Left renal cortex interstitium (tissue), 4 donors: Measurements from ENCODE around the gene CACNA2D3. TPM values are rescaled to one million over a fixed set of nuclear protein-coding genes. Genes with fewer than 3 reads are reported as not detected.

Experiments used
- DNase-seq, 4 donors: peaks; one replicate each; pipeline ENCODE4 v3.0.0-alpha.2; 2013; ENCODE audit warnings: low read depth in 4 of 4, low spot score in 2 of 4, missing footprints in 1 of 4
- polyA plus RNA-seq, 4 donors: library from polyadenylated mRNA; unstranded; fragments of 120-200 nt; gene quantifications; one replicate each; pipeline ENCODE4 v1.2.1, GENCODE V29; 2013; ENCODE audit not compliant: insufficient read length in 4 of 4

Gene CACNA2D3
- polyA plus RNA-seq, 4 donors = 1.2 to 2.1 (median 1.5) TPM

GRCh38 chr3:54212723-54213122, 90.4 kb downstream of the CACNA2D3 start:
- DNase-seq = no peak

DNA sequence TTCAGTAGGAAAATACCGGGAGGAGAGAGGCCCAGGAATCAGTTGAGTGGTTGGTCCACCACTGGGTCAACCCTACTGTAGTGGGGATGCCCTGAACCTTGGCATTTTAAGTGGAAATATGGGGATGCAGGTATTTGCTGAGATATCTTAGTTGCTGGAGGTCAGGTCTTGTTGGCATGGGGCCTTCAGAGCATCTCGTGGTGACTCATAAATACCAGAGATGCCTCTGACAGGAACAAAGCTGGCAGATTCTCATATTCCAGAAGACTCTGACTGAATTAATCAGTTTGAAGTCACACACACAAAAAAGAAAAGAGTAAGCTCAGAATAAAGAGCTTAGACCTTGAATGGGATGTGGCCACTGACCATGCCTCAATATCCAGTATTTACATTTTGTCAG, 91.6 kb downstream of the CACNA2D3 start:
- DNase-seq = no peak

- no peak for DNase-seq
These were observed 92.5 kb downstream of the CACNA2D3 start for GRCh38 chr3:54214845-54215244.

GRCh38 chr3:54215521-54215920, 93.2 kb downstream of the CACNA2D3 start:
- DNase-seq = no peak

GRCh38 chr3:54217828-54218227, 95.5 kb downstream of the CACNA2D3 start:
- DNase-seq = no peak

DNA sequence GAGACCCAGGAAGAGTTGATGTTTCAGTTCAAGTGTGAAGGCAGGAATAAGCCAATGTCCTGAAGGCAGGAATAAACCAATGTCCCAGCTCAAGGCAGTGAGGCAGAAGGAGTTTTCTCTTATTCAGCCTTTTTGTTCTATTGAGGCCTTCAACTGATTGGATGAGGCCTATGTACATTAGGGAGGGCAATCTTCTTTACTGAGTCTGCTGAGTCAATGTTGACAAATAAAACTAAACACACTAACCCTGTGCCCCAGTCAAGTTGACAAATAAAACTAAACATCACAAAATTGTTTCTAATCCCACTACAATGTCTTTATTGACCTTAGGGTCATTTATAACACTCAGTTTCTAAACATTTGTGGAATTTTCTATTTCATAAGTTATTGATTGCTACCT, 100.0 kb downstream of the CACNA2D3 start:
- DNase-seq = no peak

DNA sequence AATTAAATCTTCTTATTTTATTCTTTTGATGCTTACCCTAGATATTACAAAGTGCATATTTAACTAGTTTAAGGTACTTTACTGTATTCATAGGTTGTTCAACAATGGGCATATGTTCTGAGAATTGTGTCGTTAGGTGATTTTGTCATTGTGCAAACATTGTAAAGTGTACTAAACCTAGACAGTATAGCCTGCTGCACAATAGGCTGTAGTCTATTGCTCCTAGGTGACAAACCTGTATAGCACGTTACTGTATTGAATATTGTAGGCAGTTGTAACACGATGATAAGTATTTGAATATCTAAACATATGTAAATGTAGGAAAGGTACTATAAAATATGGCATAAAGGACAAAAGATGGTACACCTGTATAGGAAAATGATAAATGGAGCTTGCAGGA, 100.7 kb downstream of the CACNA2D3 start:
- DNase-seq = no peak

DNA sequence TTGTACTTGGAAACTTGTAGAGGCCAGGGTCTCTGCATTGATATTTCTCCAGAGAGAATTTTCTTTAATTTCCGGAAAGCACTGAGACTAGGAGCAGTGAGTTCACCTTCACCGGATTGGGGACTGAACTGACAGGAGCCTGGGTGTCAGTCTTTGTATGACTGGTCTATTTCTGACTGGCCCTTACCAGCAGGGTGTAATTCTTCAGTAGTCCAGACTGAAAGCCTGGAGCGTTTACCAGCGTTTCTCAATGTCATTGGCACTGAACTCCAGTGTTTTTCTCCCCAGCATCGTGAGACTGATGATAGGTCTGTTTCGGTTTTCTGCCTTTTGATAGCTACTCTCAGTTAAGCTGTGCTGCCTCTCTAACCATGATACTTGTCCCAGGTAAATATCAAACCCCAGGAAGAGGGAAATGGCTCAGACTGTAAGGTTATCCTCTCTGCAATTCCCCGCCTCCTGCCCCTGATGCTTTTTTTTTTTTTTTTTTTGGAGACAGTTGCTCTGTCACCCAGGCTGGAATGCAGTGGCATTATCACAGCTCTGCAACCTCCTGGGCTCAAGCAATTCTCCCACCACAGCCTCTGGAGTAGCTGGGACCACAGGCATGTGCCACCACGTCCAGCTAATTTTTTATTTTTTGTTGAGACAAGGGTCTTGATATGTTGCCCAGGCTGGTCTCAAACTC, 103.6 kb downstream of the CACNA2D3 start:
- no peak for DNase-seq

GRCh38 chr3:54228806-54229205, 106.5 kb downstream of the CACNA2D3 start:
- no peak for DNase-seq

DNA sequence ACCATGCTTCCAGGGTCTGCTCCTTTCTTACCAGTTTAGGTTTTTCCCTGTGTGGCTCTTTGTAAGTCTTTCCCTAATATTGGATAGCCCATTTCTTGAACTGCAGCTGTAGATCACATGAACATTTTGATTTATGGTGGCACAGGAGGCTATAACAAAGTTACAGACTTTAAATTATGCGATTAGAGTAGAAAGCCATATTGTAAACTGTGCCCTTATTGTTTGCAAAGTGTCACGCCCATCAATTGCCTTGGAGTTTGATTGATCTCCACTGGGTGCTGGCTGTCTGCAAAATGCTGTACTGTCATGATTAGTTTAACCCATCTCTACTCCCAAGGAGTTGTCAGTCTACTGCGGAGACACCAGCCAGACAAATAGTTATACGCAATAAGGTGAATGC, 110.3 kb downstream of the CACNA2D3 start:
- no peak for DNase-seq

- no peak for DNase-seq
These were observed 113.6 kb downstream of the CACNA2D3 start for GRCh38 chr3:54235998-54236397.

- no peak for DNase-seq
These were observed 114.8 kb downstream of the CACNA2D3 start for GRCh38 chr3:54237109-54237508.

DNA sequence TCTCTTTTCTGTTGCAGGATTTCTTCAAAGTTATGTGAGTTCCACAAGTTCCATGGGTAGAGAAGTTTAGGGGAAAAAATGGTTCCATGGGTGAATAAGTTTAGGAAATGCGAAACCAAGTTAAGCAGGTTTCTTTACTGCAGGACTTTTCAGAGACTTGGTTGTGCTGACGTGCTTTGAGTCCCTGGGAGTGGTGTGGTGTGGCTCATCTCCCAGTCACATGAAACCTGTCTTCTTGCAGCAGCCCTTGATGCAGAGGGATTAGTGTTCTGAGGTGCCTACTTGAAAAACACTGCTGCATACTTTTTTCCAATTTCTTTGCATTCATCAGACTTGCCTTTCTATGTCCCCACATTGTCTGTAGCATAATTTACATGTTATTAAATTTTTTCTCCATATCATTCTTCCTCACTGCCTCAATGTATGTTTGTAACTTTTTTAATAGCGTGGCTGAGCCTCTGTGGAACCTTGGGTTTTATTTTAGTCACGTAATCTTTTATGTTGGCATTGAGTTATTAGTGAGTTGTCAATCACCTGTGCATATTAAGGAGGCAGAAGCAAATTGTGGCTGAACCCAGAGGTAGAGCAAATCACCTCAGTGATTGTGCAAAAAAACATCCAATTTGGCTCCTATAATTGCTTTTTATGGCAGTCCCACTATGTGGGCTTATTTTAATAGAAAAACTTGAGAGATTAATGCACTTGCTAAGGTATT, 115.6 kb downstream of the CACNA2D3 start:
- DNase-seq = no peak

DNA sequence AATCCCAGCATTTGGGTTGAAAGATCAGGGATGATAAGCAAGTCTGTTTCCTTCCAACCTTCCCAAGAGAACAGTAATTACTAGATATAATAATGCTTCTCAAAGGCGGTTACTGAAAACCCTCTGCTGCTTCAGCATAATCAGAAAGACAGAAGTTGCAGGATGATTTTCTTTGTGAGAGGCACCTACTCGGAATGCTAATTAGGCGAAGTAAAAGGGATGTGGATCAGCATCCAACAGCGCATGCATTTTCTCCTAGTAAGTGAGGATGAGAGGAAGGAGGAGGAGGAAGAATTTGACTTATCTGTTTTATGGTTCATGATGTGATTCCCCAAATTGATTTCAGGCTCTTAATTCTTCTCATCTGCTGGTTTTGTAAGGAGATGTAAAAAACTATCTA, 118.0 kb downstream of the CACNA2D3 start:
- DNase-seq = no peak

GRCh38 chr3:54243056-54243931, 120.9 kb downstream of the CACNA2D3 start:
- DNase-seq = no peak

DNA sequence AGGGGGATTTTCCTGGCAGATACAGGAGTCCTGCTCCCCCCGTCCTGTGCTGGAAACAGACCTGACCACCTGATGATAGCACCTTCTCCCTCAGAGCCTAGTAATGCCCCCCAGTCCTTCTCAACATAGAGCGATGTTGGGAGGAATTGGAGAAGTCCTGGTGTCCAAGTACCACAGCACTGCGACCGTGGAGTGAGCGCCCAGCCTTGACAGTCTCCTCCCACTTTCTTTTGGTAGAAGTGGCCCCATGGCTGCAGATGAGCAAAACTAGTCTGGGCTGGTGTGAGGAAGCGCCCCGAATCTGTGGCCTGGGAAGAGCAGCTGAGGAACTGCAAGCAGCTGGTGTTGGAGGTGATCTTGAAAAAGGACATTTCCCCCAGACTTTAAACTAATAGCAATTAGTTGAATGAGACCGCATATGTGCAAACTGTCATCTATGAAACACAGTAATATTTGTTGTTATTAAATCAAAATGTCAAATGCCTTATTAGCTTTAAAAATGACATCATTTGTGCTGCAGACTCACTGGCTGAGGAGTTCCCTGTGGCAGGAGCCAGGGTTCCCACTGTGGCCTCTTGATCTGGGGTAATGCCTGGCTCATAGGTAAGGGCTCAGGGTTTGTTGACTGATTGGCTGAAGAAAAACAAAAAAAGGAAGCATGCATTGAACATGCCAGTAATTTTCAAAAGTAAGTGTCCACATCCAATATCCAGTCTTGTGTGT, 121.8 kb downstream of the CACNA2D3 start:
- no peak for DNase-seq

DNA sequence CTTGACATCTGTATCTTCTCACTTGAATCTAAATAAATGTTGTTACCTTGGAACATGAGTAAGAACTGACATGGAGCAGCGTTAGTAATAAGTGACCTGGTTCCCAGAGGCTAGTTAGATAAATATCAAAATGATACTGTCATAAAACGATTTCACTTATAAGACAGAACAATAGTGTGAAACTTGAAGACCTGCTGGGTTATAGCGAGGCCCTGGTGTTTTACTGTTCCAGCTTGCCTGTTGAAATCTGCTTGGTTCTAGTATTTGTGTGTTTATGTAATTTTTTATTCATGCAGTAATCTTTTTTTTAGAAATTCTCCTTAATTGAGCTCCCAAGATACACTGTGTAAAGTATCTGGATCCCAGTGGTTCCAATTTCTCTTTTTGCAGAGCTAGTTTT, 129.4 kb downstream of the CACNA2D3 start:
- DNase-seq = no peak

GRCh38 chr3:54257125-54257720, 134.9 kb downstream of the CACNA2D3 start:
- no peak for DNase-seq

DNA sequence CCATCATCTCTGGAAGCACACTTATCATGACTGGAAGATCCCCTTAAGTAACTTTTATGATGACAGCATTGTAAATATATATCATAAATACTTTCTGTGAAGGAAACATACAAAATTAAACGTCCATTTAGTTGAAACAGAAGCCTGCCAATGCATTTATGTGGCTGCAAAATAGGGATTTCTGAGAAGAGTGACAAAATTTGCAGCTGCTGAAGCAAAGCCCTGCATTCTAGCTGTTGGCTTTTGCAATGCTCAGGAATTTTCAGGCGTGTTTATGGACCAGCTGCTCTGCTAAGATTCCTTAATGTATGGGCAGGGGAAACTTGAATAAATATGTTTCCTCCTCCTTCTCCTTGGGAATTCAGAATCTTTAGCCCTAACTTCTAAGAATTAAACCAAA, 137.3 kb downstream of the CACNA2D3 start:
- DNase-seq = no peak

DNA sequence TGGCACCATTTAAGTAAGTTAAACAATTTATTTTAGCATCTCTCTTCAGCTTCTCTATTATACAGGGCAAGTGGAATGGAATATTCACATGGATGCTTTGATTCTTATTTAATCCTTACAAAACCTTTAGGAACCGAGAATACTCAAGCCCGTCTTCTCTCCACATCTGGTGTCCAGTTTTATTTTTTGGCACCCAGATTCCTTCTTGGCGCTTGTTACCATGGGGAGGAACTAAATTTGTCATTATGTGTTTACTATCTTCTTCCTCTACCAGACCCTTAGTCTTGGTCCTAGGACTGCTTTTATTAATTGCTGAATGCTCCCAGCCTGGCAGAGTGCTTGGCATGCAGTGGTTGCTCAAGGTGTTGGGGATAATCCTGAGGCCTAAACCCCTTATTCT, 138.8 kb downstream of the CACNA2D3 start:
- no peak for DNase-seq
